Measurements from ENCODE around the gene VAMP2.
A peak's percentile ranks its signal among the peaks of the same experiment; 100 is the strongest.

VAMP2 gene

DNA sequence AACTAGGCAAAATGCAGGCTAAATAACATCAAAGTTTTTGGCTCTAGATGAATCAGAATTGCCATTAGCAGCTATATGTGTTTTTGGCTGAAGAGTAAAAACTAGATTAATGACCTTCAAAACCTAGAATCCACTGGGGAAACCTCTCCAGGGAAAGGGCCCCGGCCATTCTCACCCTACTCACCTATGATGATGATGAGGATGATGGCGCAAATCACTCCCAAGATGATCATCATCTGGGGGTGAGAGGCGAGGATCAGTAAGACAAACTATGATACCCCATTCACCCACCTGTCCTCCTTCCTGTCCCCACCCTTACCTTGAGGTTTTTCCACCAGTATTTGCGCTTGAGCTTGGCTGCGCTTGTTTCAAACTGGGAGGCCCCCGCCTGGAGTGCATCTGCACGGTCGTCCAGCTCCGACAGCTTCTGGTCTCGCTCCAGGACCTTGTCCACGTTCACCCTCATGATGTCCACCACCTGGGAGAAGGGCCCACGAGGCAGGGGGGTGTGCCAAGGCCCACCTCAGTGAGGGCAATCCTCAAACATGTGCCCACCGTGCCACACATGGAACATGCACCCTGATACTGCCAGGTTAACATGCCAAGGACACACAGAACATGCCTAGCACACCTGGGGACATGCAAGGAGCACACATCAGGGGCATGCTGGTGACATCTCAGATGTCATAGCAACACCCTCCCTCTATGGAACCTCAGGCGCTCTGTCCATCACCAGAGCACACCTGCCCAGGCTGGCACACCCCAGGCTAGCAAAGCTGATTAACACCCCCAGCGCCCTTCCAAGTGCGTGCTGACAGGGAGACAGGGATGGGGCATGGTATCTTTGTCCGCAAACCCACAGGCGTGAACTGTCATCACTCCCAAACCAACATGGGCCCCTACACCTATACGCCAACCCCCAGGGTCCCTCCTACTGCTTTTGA, 1.2 kb downstream of the VAMP2 start:
- TF ChIP-seq, protein P1, sequence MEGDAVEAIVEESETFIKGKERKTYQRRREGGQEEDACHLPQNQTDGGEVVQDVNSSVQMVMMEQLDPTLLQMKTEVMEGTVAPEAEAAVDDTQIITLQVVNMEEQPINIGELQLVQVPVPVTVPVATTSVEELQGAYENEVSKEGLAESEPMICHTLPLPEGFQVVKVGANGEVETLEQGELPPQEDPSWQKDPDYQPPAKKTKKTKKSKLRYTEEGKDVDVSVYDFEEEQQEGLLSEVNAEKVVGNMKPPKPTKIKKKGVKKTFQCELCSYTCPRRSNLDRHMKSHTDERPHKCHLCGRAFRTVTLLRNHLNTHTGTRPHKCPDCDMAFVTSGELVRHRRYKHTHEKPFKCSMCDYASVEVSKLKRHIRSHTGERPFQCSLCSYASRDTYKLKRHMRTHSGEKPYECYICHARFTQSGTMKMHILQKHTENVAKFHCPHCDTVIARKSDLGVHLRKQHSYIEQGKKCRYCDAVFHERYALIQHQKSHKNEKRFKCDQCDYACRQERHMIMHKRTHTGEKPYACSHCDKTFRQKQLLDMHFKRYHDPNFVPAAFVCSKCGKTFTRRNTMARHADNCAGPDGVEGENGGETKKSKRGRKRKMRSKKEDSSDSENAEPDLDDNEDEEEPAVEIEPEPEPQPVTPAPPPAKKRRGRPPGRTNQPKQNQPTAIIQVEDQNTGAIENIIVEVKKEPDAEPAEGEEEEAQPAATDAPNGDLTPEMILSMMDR (IDR thresholded peaks at IDR 0.05; ENCODE audit: extremely low read depth, missing control alignments), result no peak
- DNase-seq (ENCODE audit: low spot score), result no peak

DNA sequence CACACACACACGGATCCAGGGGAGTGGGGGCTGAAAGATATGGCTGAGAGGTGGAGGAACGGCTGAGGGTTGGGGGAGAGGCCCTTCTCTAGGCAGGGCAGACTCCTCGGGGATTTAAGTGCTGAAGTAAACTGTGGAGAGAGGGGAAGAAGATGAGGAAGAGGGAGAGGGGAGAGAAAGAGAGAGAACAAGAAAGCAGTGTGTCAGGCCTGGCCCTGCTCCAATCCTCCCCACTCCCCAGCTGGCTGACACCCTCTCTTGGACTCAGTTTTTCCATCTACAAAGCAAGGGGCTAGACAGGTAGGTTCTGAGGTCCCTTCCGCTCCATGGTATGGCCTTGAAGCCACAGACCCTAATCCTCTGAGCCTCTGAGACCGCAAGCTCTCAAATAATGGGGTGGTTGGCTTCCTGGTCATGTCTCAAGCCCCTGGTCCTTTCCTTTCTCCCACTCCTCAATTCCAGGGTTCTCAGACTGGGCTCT, 2.0 kb downstream of the VAMP2 start:
- TF ChIP-seq, protein P1 (IDR thresholded peaks at IDR 0.05; ENCODE audit: extremely low read depth, missing control alignments), result no peak
- DNase-seq (ENCODE audit: low spot score), result no peak

DNA sequence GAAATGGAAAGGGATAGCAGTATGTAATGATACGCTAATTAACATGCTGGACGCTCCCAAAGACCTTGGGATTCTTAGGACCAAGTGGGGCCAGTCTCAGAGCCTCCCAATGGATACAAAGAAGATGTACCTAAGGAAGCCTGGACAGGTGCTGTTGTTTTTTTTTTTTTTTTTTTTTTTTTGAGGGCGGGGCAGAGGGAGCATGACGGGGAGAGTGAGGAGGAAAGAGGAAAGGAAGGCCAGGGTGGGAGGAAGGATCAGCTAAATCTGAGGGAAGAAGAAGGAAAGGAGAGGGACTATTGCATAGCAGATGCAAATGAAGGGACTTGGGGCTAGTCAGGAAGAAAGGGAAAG, 2.5 kb downstream of the VAMP2 start:
- DNase-seq (ENCODE audit: low spot score), result no peak
- TF ChIP-seq, protein P1 (IDR thresholded peaks at IDR 0.05; ENCODE audit: extremely low read depth, missing control alignments), result no peak

DNA sequence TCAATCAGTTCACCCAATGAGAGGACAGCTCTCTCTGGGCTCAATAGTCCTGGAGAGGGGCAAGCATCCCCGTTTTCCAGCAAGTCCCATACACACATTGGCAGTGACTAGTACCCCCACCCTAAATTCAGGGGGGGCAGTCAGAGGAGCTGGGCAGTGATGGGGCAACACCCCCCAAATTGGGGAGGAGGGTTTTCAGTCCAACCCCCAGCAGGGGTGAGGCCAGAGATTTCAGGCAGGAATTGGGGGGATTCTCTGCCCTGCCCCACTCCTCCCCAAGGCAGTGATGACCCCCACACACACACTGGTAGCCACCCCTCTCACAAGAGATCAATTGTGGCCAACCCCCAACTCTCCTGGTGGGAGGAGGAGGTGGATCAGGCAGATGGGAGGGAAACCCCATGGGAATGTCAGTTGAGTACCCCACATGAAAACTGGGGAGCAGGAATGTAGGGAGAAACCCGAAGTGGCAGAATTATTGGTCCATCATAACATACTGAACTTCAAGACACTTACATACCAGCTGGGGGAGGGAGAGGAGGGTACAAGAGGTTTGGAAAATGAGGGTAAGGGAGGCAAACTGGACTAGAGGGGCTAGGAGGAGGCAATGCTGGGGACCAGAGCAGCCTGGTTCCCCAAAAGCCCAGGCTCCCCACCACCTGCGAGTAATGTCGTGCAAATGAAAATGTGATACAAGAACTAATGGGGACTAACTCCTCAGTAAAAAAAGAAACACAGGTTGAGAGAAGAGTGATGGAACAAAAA, 3.1 kb downstream of the VAMP2 start:
- no peak for DNase-seq (ENCODE audit: low spot score)
- TF ChIP-seq, protein P1 (IDR thresholded peaks at IDR 0.05; ENCODE audit: extremely low read depth, missing control alignments), result no peak

DNA sequence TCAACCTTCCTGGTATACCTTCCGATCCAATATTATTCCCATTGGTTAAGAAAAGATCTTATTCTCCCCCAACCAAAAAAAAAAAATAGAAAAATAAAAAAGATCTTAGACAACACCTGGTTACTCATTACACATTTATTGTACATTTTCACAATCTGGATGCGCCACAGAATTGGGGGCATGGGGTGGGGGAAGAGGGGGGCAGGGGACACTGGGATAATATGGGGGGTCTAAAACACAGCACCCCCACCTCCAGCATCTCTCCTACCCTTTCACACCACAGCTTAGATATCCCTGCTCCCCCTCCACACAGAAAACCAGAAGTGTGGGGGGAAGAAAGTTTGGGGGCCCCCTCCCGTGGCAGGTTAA, 3.7 kb downstream of the VAMP2 start:
- TF ChIP-seq, protein P1 (IDR thresholded peaks at IDR 0.05; ENCODE audit: extremely low read depth, missing control alignments), result no peak

DNA sequence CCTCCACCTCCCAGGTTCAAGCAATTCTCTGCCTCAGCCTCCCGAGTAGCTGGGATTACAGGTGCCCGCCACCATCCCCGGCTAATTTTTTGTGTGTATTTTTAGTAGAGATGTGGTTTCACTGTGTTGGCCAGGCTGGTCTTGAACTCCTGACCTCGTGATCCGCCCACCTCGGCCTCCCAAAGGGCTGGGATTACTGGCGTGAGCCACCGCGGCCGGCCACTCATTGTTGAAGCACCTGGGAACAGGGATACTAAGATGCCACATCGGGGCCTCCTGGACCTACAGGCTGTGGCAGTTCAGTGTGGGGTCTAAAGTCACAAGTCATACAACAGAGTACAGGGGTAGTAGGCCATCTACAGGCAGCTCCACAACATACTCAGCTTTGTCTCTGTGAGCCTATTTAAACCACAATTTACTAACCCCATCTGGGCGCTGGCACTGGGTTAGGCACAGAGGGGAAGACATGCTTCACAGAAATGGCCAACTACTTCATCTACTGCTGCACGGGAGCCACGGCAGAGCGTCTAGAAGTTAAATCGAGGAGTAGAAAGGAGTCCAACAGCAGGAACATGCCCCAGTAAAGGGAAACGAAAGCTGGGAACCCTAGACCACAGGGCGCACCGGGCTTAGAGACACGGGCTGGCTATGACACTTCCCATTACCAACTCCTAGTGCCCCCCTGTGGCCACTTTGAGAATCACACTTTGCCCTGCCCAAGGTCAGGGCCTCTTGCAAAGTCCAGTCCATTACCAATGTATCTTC, 4.3 kb downstream of the VAMP2 start:
- TF ChIP-seq, protein P1 (IDR thresholded peaks at IDR 0.05; ENCODE audit: extremely low read depth, missing control alignments), result peak; percentile 72
- peak; percentile 86 for DNase-seq (ENCODE audit: low spot score)

More for the DNA sequence above, 3.7 kb downstream of the VAMP2 start:
- no peak for DNase-seq (ENCODE audit: low spot score)
